Thyroid gland (tissue), 4 donors: ENCODE data around the gene UGT1A1.

ENCODE experiments used
- CTCF ChIP-seq, 6 experiments: fragments of 200-600 bp in 3 of 6; fragments of 450-650 bp in 3 of 6; sonication (generic) in 3 of 6; IDR thresholded peaks; one replicate each; pipeline ENCODE4 v1.5.1; 2016 to 2019; ENCODE audit warnings: antibody characterized with exemption in 6 of 6, mild to moderate bottlenecking in 2 of 6, inconsistent platforms in 1 of 6, moderate library complexity in 1 of 6
- POLR2A ChIP-seq, 2 donors: fragments of 450-650 bp; IDR thresholded peaks; one replicate each; pipeline ENCODE4 v1.6.1; 2017; ENCODE audit warnings: antibody characterized with exemption in 2 of 2, mild to moderate bottlenecking in 2 of 2, moderate library complexity in 1 of 2

DNA sequence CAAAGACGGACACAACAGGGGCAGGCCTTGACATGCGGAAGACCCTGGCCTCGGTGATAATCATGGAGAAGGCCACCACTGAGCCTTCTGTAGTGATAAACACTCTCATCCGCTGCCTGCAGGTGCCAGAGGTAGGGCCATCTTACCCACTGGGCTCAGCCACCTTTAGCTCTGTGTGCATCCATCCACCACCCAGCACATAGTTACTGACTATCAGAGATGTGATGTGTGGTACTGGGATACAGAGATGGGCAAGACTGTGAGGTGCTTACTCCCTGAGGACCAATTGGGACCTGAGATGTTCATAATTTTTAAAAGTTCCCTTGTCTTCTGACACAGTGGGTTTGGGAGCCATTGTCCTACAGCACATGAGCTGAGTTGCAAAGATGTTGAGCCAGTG, 19.7 kb downstream of the UGT1A1 start:
- no peak for TF ChIP-seq CTCF (IDR thresholded peaks at IDR 0.05)
- no peak for TF ChIP-seq POLR2A (IDR thresholded peaks at IDR 0.05)
